GM23338 (cell line): ENCODE data around the gene NGFR. TPM values are rescaled to one million over a fixed set of nuclear protein-coding genes. Genes with fewer than 3 reads are reported as not detected.

Experiments
- ATAC-seq: fragments of 200-7000 bp; cut with Tn5 transposase; 3 replicates; pipeline ENCODE4 v1.9.1; 2020
- DNase-seq: peaks from one replicate; pipeline ENCODE4 v3.0.0-alpha.2; 2015; ENCODE audit warnings: low spot score
- H2AFZ ChIP-seq: fragments of 200-600 bp; sonication (generic); 2 replicates; pipeline ENCODE4 v1.8.0; 2016; ENCODE audit warnings: antibody characterized with exemption, mild to moderate bottlenecking, moderate library complexity
- H3F3A ChIP-seq: fragments of 200-600 bp; sonication (generic); replicated peaks from 2 replicates; pipeline ENCODE4 v1.8.0; 2017; ENCODE audit warnings: antibody characterized with exemption, mixed run types, low read depth
- H3K27ac ChIP-seq: fragments of 200-600 bp; sonication (generic); 2 replicates; pipeline ENCODE4 v1.6.1; 2016; ENCODE audit warnings: low read depth
- H3K27me3 ChIP-seq: fragments of 200-600 bp; sonication (generic); 2 replicates; pipeline ENCODE4 v1.8.0; 2016; ENCODE audit warnings: mild to moderate bottlenecking, mixed run types, moderate library complexity; ENCODE audit not compliant: insufficient read depth
- H3K36me3 ChIP-seq: fragments of 200-600 bp; sonication (generic); 2 replicates; pipeline ENCODE4 v1.8.0; 2016; ENCODE audit warnings: mild to moderate bottlenecking; ENCODE audit not compliant: insufficient read depth
- H3K4me1 ChIP-seq: fragments of 200-600 bp; sonication (generic); 2 replicates; pipeline ENCODE4 v1.8.0; 2016; ENCODE audit warnings: mild to moderate bottlenecking, moderate library complexity; ENCODE audit not compliant: insufficient read depth
- H3K4me2 ChIP-seq: fragments of 200-600 bp; sonication (generic); 2 replicates; pipeline ENCODE4 v1.7.1; 2017; ENCODE audit warnings: mixed run types
- H3K4me3 ChIP-seq: fragments of 200-600 bp; sonication (generic); 2 replicates; pipeline ENCODE4 v1.6.1; 2016; ENCODE audit warnings: mixed run types
- H3K79me2 ChIP-seq: fragments of 200-600 bp; sonication (generic); replicated peaks from 2 replicates; pipeline ENCODE4 v1.8.0; 2017; ENCODE audit warnings: mild to moderate bottlenecking; ENCODE audit not compliant: insufficient read depth
- H3K9me2 ChIP-seq: fragments of 200-600 bp; sonication (generic); 2 replicates; pipeline ENCODE4 v1.8.0; 2017; ENCODE audit not compliant: insufficient read depth
- H4K20me1 ChIP-seq: fragments of 200-600 bp; sonication (generic); replicated peaks from 2 replicates; pipeline ENCODE4 v1.8.0; 2017; ENCODE audit warnings: mild to moderate bottlenecking; ENCODE audit not compliant: insufficient read depth
- H3K27ac Mint-ChIP-seq: 2 replicates; pipeline ENCODE4 v1.8.0; 2020; ENCODE audit warnings: inconsistent platforms, mild to moderate bottlenecking, moderate library complexity, mixed read lengths
- H3K27me3 Mint-ChIP-seq: 3 replicates; pipeline ENCODE4 v1.8.0; 2022; ENCODE audit warnings: low read depth, mild to moderate bottlenecking, moderate library complexity, mixed read lengths, inconsistent platforms; ENCODE audit not compliant: insufficient read depth, poor library complexity
- H3K36me3 Mint-ChIP-seq: 3 replicates; pipeline ENCODE4 v1.8.0; 2021; ENCODE audit warnings: low read depth, mild to moderate bottlenecking, inconsistent platforms, moderate library complexity, mixed read lengths
- H3K4me1 Mint-ChIP-seq: 3 replicates; pipeline ENCODE4 v1.8.0; 2020; ENCODE audit warnings: mild to moderate bottlenecking, inconsistent platforms, mixed read lengths
- H3K4me3 Mint-ChIP-seq: 3 replicates; pipeline ENCODE4 v1.8.0; 2021; ENCODE audit warnings: moderate library complexity, mild to moderate bottlenecking, inconsistent platforms, mixed read lengths
- H3K9me3 Mint-ChIP-seq: 3 replicates; pipeline ENCODE4 v1.8.0; 2020; ENCODE audit warnings: moderate library complexity, mild to moderate bottlenecking, inconsistent platforms, mixed read lengths
- CTCF ChIP-seq, 2 experiments: fragments of 200-600 bp in 1 of 2; sonication (generic) in 1 of 2; conservative IDR thresholded peaks; 2 replicates each; pipeline versions ENCODE4 v1.5.1 to v1.6.1; 2016 to 2017; ENCODE audit warnings: antibody characterized with exemption in 2 of 2, low read depth in 2 of 2, mild to moderate bottlenecking in 2 of 2, moderate library complexity in 1 of 2
- JUNB ChIP-seq: IDR thresholded peaks from one replicate; pipeline ENCODE4 v1.6.1; 2016; ENCODE audit warnings: antibody characterized with exemption; ENCODE audit not compliant: unreplicated experiment
- POLR2AphosphoS5 ChIP-seq: IDR thresholded peaks from 2 replicates; pipeline ENCODE4 v1.6.1; 2016; ENCODE audit warnings: antibody characterized with exemption, low read depth
- ZNF331 ChIP-seq: fragments of 250-450 bp; sonication (Bioruptor Pico); IDR thresholded peaks from 2 replicates; pipeline ENCODE4 v1.5.0; 2020; ENCODE audit warnings: low read depth, mild to moderate bottlenecking, moderate library complexity
- ZNF462 ChIP-seq: fragments of 250-450 bp; sonication (Bioruptor Pico); IDR thresholded peaks from 2 replicates; pipeline ENCODE4 v1.5.0; 2020; ENCODE audit warnings: mild to moderate bottlenecking, moderate library complexity
- polyA plus RNA-seq: library from polyadenylated mRNA; unstranded; fragments of >200 nt; fragmentation: Nextera tagmentation; extraction: Ambion mirVana; gene quantifications from 2 replicates; pipeline ENCODE4 v1.2.1, GENCODE V29; 2016
- total RNA-seq: library from RNA; depleted of rRNA; stranded (reverse); fragments of >200 nt; shearing (Covaris generic); gene quantifications from 2 replicates; pipeline ENCODE4 v1.2.3, GENCODE V29; 2014

NGFR gene
- total and polyA plus RNA-seq, 2 experiments from 2014 or later: 2.8 to 6.9 TPM

GRCh38 chr17:49513044-49513395 is 17.9 kb downstream of the NGFR start (continued):
- no peak for TF ChIP-seq ZNF462 (CRISPR knock-in tag)
- TF ChIP-seq CTCF (conservative IDR thresholded peaks at IDR 0.05; ENCODE audit: low read depth in 2 of 2): no peak
- TF ChIP-seq POLR2AphosphoS5: no peak

GRCh38 chr17:49513641-49514040 is 18.5 kb downstream of the NGFR start:
- no peak for DNase-seq
- ATAC-seq: no peak
- 0 out of 2 replicates have a peak overlapping the region, but pooled peaks have one; percentile 60 for H3K4me2 ChIP-seq

More at GRCh38 chr17:49513641-49514040, 18.5 kb downstream of the NGFR start:
- H3K79me2 ChIP-seq: no peaks in the 10 kb centered on the region
- TF ChIP-seq ZNF331 (CRISPR knock-in tag): no peak
- no peak for TF ChIP-seq JUNB
- no peak for TF ChIP-seq ZNF462 (CRISPR knock-in tag)
- Mint-ChIP-seq H3K27me3 (peaks cover 16% of the 10 kb centered on the region), H3K27ac (no peak overlapping the region), H3K4me1 (peaks cover 52% of the 10 kb centered on the region), H3K9me3 (no peaks in the 10 kb centered on the region), H3K36me3 (no peaks in the 10 kb centered on the region; the same call in 2 of the 3 replicates), H3K4me3 (no peak overlapping the region; the same call in 2 of the 3 replicates)
- H3F3A ChIP-seq: 0 out of 2 replicates have a peak, but pooled peaks cover 8% of the 10 kb centered on the region
- H3K27me3 ChIP-seq: no peaks in the 10 kb centered on the region
- no peak overlapping the region for H3K27ac ChIP-seq
- no peak overlapping the region for H3K4me3 ChIP-seq
- no peak overlapping the region for H2AFZ ChIP-seq
- H3K36me3 ChIP-seq: no peaks in the 10 kb centered on the region
- H3K9me2 ChIP-seq: no peaks in the 10 kb centered on the region
- H4K20me1 ChIP-seq: no peaks in the 10 kb centered on the region
- H3K4me1 ChIP-seq: peaks cover 36% of the 10 kb centered on the region
